Measurements from ENCODE around the gene COL19A1. TPM values are rescaled to one million over a fixed set of nuclear protein-coding genes. Genes with fewer than 3 reads are reported as not detected.

The COL19A1 gene
- total RNA-seq, 2 experiments from 2014 or later: 0.03 TPM; not detected in 1

GRCh38 chr6:69880601-69881000 lies 14.2 kb downstream of the COL19A1 start:
- peaks cover 25% of the 10 kb centered on the region for H3K4me1 ChIP-seq (ENCODE audit: insufficient read depth, low read length, poor library complexity, severe bottlenecking)
- peak overlapping the region; percentile 82 for H3K4me2 ChIP-seq (ENCODE audit: low read length)
- intact Hi-C loops (cut with micrococcal nuclease; ENCODE audit: unreplicated experiment): loop anchor here (2.0 to 5.0 kb wide), 2 partner anchors 84 to 532 kb away; partner anchors contain the start of genes FAM135A and LMBRD1
- H3K79me2 ChIP-seq (ENCODE audit: insufficient read depth, low read depth, low read length): no peaks in the 10 kb centered on the region
- H3K36me3 ChIP-seq (ENCODE audit: insufficient read depth, low read length): no peaks in the 10 kb centered on the region
- H2AFZ ChIP-seq (ENCODE audit: low read length): peak overlapping the region; percentile 78
- H3K9me2 ChIP-seq (ENCODE audit: insufficient read depth, low read length): no peaks in the 10 kb centered on the region
- POLR2A ChIA-PET: interaction anchor here (0.9 to 1.3 kb wide), 3 partner anchors 9 to 14 kb away, joined by 4 to 5 read pairs (median 4); partner anchors contain the start of gene COL19A1
- H3K4me3 ChIP-seq (ENCODE audit: low read depth, low read length, poor library complexity, severe bottlenecking): peak overlapping the region; percentile 58
- TF ChIP-seq EZH2phosphoT487 (IDR thresholded peaks at IDR 0.05; ENCODE audit: borderline replicate concordance, low read depth, low read length) (no peak), CTCF (conservative IDR thresholded peaks at IDR 0.05; ENCODE audit: low read length) (no peak)
- no TSS peak for BruUV-seq (replicated peaks)
- CTCF ChIA-PET (ENCODE audit: unreplicated experiment): interaction anchor here (1.7 kb wide), 1 partner anchor 13 kb away, joined by 5 read pairs; no protein-coding TSS in a partner anchor
- H3K27ac ChIP-seq (ENCODE audit: low read depth, low read length, poor library complexity, severe bottlenecking): peak overlapping the region; percentile 31
- peak; percentile 34 for DNase-seq (ENCODE audit: low spot score)
- no peaks in the 10 kb centered on the region for H3K9me3 ChIP-seq (ENCODE audit: low read length)
- H4K20me1 ChIP-seq (ENCODE audit: insufficient read depth, low read length): no peaks in the 10 kb centered on the region

- H3K4me1 ChIP-seq (ENCODE audit: insufficient read depth, low read length, poor library complexity, severe bottlenecking): peaks cover 25% of the 10 kb centered on the region
- DNase-seq (ENCODE audit: low spot score): peak; percentile 69
- H3K79me2 ChIP-seq (ENCODE audit: insufficient read depth, low read depth, low read length): no peaks in the 10 kb centered on the region
- H3K36me3 ChIP-seq (ENCODE audit: insufficient read depth, low read length): no peaks in the 10 kb centered on the region
- H3K4me3 ChIP-seq (ENCODE audit: low read depth, low read length, poor library complexity, severe bottlenecking): peak overlapping the region; percentile 58
- peak overlapping the region; percentile 78; the same call in 1 of the 2 replicates for H2AFZ ChIP-seq (ENCODE audit: low read length)
- peak overlapping the region; percentile 82 for H3K4me2 ChIP-seq (ENCODE audit: low read length)
- intact Hi-C loops (cut with micrococcal nuclease; ENCODE audit: unreplicated experiment): loop anchor here (2.0 to 5.0 kb wide), 2 partner anchors 85 to 531 kb away; partner anchors contain the start of genes FAM135A and LMBRD1
- POLR2A ChIA-PET: interaction anchor here (0.9 to 1.3 kb wide), 3 partner anchors 8 to 15 kb away, joined by 4 to 5 read pairs (median 4); partner anchors contain the start of gene COL19A1
- no peaks in the 10 kb centered on the region for H4K20me1 ChIP-seq (ENCODE audit: insufficient read depth, low read length)
- TF ChIP-seq EZH2phosphoT487 (IDR thresholded peaks at IDR 0.05; ENCODE audit: borderline replicate concordance, low read depth, low read length) (no peak), CTCF (conservative IDR thresholded peaks at IDR 0.05; ENCODE audit: low read length) (no peak)
- peak overlapping the region; percentile 31 for H3K27ac ChIP-seq (ENCODE audit: low read depth, low read length, poor library complexity, severe bottlenecking)
- H3K9me3 ChIP-seq (ENCODE audit: low read length): no peaks in the 10 kb centered on the region
- no TSS peak for BruUV-seq (replicated peaks)
- no peaks in the 10 kb centered on the region for H3K9me2 ChIP-seq (ENCODE audit: insufficient read depth, low read length)
- CTCF ChIA-PET (ENCODE audit: unreplicated experiment): interaction anchor here (1.7 kb wide), 1 partner anchor 14 kb away, joined by 5 read pairs; no protein-coding TSS in a partner anchor
Measured at GRCh38 chr6:69881322-69882151, 15.2 kb downstream of the COL19A1 start.
